Gastroesophageal sphincter (tissue), 4 donors: ENCODE results near the gene HTR2B. TPM values are rescaled to one million over a fixed set of nuclear protein-coding genes. Genes with fewer than 3 reads are reported as not detected.

Experiments used
- ATAC-seq: fragments of 150-250 bp; one replicate; pipeline ENCODE4 v1.9.1; 2016; ENCODE audit warnings: mild to moderate bottlenecking, moderate library complexity
- H3K27ac ChIP-seq, 4 donors: fragments of 200-600 bp; sonication (generic) in 3 of 4; 1 replicate in 3 of 4; 2 replicates in 1 of 4; pipeline ENCODE4 v1.5.1; 2016 to 2019
- H3K27me3 ChIP-seq: fragments of 200-600 bp; sonication (generic); one replicate; pipeline ENCODE4 v1.5.1; 2019
- H3K36me3 ChIP-seq, 2 donors: fragments of 200-600 bp; sonication (generic); one replicate each; pipeline ENCODE4 v1.5.1; 2019; ENCODE audit warnings: control low read depth in 1 of 2
- H3K4me1 ChIP-seq, 3 donors: fragments of 200-600 bp; sonication (generic); 1 replicate in 2 of 3; 2 replicates in 1 of 3; pipeline ENCODE4 v1.5.1; 2016 to 2019; ENCODE audit warnings: control low read depth in 2 of 3
- H3K4me3 ChIP-seq, 2 donors: fragments of 200-600 bp; sonication (generic); one replicate each; pipeline ENCODE4 v1.5.1; 2019; ENCODE audit warnings: mild to moderate bottlenecking in 1 of 2, moderate library complexity in 1 of 2
- H3K9me3 ChIP-seq, 3 donors: fragments of 200-600 bp; sonication (generic); one replicate each; pipeline ENCODE4 v1.5.1; 2017 to 2019; ENCODE audit warnings: control low read depth in 2 of 3
- EP300 ChIP-seq: sonication (generic); formaldehyde crosslinking; IDR thresholded peaks from one replicate; pipeline ENCODE4 v1.6.1; 2017; ENCODE audit warnings: antibody characterized with exemption, mild to moderate bottlenecking
- POLR2A ChIP-seq, 2 donors: fragments of 450-650 bp; IDR thresholded peaks; one replicate each; pipeline ENCODE4 v1.6.1; 2017; ENCODE audit warnings: antibody characterized with exemption in 2 of 2, mild to moderate bottlenecking in 2 of 2, moderate library complexity in 1 of 2
- POLR2AphosphoS5 ChIP-seq: sonication (generic); formaldehyde crosslinking; IDR thresholded peaks from one replicate; pipeline ENCODE4 v1.6.1; 2017; ENCODE audit warnings: antibody characterized with exemption
- WGBS, 2 donors: methylation state at CpG; one replicate each; pipeline ENCODE4 v1.1.5; 2018; ENCODE audit warnings: low coverage in 1 of 2; 5-methylcytosine and 5-hydroxymethylcytosine counted together
- total RNA-seq, 4 donors: library from RNA; depleted of rRNA; stranded (reverse); fragments of >200 nt; gene quantifications; one replicate each; pipeline ENCODE4 v1.1.0, GENCODE V29; 2016
- TF ChIP-seq, protein P1 (sequence below), 4 experiments: fragments of 200-600 bp in 2 of 4; fragments of 450-650 bp in 2 of 4; sonication (generic) in 1 of 4; IDR thresholded peaks; one replicate each; pipeline ENCODE4 v1.5.1; 2017 to 2019; ENCODE audit warnings: antibody characterized with exemption in 4 of 4, mild to moderate bottlenecking in 2 of 4, moderate library complexity in 2 of 4

HTR2B gene
- total RNA-seq, 4 donors from 2014 or later, result 6.8 to 17.3 (median 16.0) TPM

DNA sequence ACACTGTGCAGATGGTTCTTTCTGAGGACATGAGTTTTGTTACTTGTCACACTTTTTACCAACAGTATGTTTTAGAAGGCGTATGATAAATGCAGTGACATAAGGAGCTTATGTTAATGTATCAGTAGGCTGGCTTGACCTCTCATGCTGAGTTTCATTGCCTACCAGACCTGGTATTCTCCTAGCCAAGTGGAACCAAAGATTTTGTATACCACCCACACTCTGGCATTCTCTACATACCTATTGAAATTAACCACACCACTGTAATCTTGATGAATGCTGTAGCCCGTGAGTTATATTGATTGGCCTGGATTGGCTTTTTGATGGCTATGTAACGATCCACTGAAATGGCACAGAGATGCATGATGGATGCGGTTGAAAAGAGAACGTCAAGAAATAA, 11.4 kb downstream of the HTR2B start:
- peaks cover 3 to 8% of the 10 kb centered on the region in 2 donors for H3K36me3 ChIP-seq
- TF ChIP-seq, protein P1, sequence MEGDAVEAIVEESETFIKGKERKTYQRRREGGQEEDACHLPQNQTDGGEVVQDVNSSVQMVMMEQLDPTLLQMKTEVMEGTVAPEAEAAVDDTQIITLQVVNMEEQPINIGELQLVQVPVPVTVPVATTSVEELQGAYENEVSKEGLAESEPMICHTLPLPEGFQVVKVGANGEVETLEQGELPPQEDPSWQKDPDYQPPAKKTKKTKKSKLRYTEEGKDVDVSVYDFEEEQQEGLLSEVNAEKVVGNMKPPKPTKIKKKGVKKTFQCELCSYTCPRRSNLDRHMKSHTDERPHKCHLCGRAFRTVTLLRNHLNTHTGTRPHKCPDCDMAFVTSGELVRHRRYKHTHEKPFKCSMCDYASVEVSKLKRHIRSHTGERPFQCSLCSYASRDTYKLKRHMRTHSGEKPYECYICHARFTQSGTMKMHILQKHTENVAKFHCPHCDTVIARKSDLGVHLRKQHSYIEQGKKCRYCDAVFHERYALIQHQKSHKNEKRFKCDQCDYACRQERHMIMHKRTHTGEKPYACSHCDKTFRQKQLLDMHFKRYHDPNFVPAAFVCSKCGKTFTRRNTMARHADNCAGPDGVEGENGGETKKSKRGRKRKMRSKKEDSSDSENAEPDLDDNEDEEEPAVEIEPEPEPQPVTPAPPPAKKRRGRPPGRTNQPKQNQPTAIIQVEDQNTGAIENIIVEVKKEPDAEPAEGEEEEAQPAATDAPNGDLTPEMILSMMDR (IDR thresholded peaks at IDR 0.05), result no peak
- TF ChIP-seq EP300, result no peak
- no peak for TF ChIP-seq POLR2AphosphoS5
- TF ChIP-seq POLR2A (IDR thresholded peaks at IDR 0.05), result no peak
- no peak for ATAC-seq
- H3K27me3 ChIP-seq, result no peaks in the 10 kb centered on the region
- no peaks in the 10 kb centered on the region for H3K9me3 ChIP-seq
- H3K4me3 ChIP-seq, result no peak overlapping the region
- peak overlapping the region in 1 of 4 donors; percentile 74 for H3K27ac ChIP-seq
- 91 to 93% methylated on average over 5 of the region's 5 CpGs for WGBS, 2 donors
- peaks cover 0 to 40% (median 10%) of the 10 kb centered on the region in 3 donors for H3K4me1 ChIP-seq

DNA sequence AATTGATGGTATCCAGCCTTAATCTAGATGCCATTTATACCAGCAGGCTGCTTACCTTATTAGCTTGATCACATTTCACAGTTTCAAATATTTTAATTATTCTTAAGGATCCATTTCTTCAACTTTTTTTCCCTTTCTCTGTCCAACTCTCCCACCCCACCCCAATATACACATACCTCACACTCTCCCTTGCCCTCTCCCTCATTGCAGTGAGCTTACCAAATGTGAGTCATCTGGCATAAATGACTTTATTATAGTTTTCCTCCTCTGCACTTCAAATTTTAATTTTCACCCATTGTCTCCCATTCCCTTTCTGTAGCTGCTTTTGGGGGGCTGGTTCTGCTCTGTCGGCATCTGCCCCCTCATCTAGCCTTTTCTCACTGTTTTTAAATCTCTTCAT, 12.9 kb downstream of the HTR2B start:
- ATAC-seq, result no peak
- peak overlapping the region in 2 of 4 donors; percentile 50 to 71 for H3K27ac ChIP-seq
- H3K27me3 ChIP-seq, result no peaks in the 10 kb centered on the region
- peaks cover 3 to 11% of the 10 kb centered on the region in 2 donors for H3K36me3 ChIP-seq
- 57 to 79% methylated on average over 1 of the region's 1 CpG for WGBS, 2 donors
- no peak overlapping the region for H3K4me3 ChIP-seq
- H3K9me3 ChIP-seq, result no peaks in the 10 kb centered on the region
- no peak for TF ChIP-seq POLR2AphosphoS5
- TF ChIP-seq, protein P1 (IDR thresholded peaks at IDR 0.05), result no peak
- TF ChIP-seq POLR2A (IDR thresholded peaks at IDR 0.05), result no peak
- TF ChIP-seq EP300, result no peak
- H3K4me1 ChIP-seq, result peaks cover 0 to 54% (median 10%) of the 10 kb centered on the region in 3 donors

DNA sequence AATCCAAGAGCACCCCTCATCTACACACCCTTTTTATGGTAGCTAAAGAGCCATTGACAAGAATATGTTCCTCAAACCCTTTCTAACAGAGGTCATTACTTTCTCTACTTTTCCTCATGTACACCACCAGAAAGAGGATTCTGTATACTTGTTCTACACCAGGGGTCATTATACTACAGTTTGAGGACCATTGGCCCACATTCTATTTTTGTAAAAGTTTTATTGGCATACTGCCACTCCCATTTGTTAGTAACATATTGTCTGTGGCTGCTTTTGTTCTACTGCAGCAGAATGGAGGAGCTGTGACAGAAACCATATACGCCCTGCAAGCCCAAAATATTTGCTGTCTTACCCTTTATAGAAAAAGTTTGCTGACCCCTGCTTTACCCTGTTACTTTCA, 14.3 kb downstream of the HTR2B start:
- H3K27ac ChIP-seq, result peak overlapping the region; percentile 43 to 71 (median 51)
- no peaks in the 10 kb centered on the region for H3K9me3 ChIP-seq
- no peaks in the 10 kb centered on the region for H3K27me3 ChIP-seq
- no peak for TF ChIP-seq POLR2A (IDR thresholded peaks at IDR 0.05)
- peak; percentile 13 for TF ChIP-seq POLR2AphosphoS5
- TF ChIP-seq, protein P1 (IDR thresholded peaks at IDR 0.05), result peak; percentile 35 to 57 (median 48)
- H3K36me3 ChIP-seq, result peaks cover 3 to 11% of the 10 kb centered on the region in 2 donors
- ATAC-seq, result no peak
- no peak overlapping the region for H3K4me3 ChIP-seq
- H3K4me1 ChIP-seq, result peaks cover 0 to 61% (median 10%) of the 10 kb centered on the region in 3 donors
- 17 to 30% methylated on average over 1 of the region's 1 CpG for WGBS, 2 donors

DNA sequence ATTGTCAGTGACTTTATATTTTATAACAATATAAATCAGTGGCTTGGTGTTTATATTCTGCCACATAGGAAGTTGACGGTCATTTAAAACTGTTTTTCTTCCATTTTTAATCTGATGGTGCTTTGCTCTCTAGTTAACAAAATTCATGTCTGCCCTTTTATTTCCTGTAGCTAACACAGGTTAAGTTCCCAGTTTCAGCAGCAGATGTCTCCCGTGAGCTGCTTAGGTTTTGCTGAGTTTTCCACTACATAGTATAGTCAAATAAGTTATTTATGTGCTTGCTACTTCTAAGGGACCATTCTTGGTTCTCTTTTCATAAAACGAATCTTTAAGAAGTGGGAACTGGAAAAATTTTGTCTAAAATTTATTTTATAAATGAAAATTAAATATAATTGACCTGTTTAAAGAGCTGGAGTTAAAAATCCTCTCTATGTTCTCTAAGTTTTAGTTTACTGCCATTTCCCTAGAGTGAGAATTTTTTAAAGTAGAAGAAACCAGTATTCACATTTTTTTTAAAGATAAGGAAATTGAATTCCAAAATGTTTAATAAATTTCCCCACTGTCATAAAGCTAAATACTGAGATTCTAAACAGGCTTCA, 20.6 kb downstream of the HTR2B start:
- Histone ChIP-seq H3K9me3 (peaks cover 0 to 17% (median 0%) of the 10 kb centered on the region in 3 donors), H3K4me3 (no peak overlapping the region), H3K27ac (peak overlapping the region in 3 of 4 donors; percentile 53 to 72 (median 56)), H3K27me3 (no peaks in the 10 kb centered on the region), H3K36me3 (peaks cover 3 to 33% of the 10 kb centered on the region in 2 donors), H3K4me1 (peaks cover 0 to 50% (median 10%) of the 10 kb centered on the region in 3 donors)
- TF ChIP-seq POLR2AphosphoS5 (peak; percentile 37), EP300 (no peak), POLR2A (IDR thresholded peaks at IDR 0.05) (no peak)
- TF ChIP-seq, protein P1 (IDR thresholded peaks at IDR 0.05), result peak; percentile 82 to 93 (median 90)
- ATAC-seq, result peak; percentile 73
- 3 to 4% methylated on average over 3 of the region's 3 CpGs for WGBS, 2 donors

DNA sequence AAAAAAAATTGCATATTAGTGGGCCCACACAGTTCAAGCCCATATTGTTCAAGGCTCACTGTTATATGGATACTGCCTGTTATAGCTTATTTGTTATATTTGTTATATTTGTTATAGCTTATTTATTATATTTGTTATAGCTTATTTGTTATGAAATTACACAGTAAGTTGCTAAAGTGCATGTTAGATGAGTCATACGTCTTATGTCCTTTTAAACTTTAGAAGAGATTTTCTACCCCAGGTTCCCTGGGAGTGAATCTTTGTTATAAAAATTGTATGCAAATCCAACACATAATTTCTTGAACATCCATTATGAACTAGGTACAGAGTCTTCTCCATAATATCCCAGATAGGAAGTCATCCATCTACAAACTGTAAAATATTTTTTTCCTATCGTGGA, 22.1 kb downstream of the HTR2B start:
- no peak for ATAC-seq
- Histone ChIP-seq H3K36me3 (peaks cover 0 to 36% of the 10 kb centered on the region in 2 donors), H3K4me1 (peaks cover 0 to 44% (median 10%) of the 10 kb centered on the region in 3 donors), H3K9me3 (peaks cover 0 to 22% (median 0%) of the 10 kb centered on the region in 3 donors), H3K27me3 (no peaks in the 10 kb centered on the region), H3K4me3 (no peak overlapping the region), H3K27ac (peak overlapping the region in 3 of 4 donors; percentile 31 to 72 (median 56))
- 30 to 47% methylated on average over 2 of the region's 2 CpGs for WGBS, 2 donors
- no peak for TF ChIP-seq POLR2A (IDR thresholded peaks at IDR 0.05)
